Astrocyte of the hippocampus (primary cell): ENCODE data around the gene GUF1.
A peak's percentile ranks its signal among the peaks of the same experiment; 100 is the strongest.
"Not testable (repeated sequence)": the region's sequence is repeated elsewhere in the genome, so short reads cannot be mapped to it uniquely, and the experiment has no call there.

Source experiments
- DNase-seq: peaks from one replicate; pipeline ENCODE4 v3.0.0; 2011; ENCODE audit warnings: low read depth, low spot score

The GUF1 gene

DNA sequence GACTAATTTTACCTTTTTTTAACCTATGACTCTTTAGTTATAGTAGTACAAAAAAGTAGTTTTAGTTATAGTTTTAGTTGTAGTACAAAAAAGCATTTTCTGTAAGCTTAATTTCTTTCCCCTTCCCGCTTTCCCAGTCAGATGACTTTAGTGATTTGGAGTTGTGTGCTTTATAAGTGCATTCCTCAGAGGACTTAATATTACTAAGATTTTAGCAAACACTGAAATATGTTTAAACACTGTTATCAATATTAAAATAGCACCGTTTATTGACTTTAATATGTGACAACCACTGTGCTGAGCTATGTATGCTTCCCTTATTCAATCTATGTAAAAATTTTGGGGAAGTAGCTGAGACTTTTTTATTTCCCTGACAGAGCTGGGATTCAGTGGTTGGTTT, 22.8 kb downstream of the GUF1 start:
- no peak for DNase-seq

DNA sequence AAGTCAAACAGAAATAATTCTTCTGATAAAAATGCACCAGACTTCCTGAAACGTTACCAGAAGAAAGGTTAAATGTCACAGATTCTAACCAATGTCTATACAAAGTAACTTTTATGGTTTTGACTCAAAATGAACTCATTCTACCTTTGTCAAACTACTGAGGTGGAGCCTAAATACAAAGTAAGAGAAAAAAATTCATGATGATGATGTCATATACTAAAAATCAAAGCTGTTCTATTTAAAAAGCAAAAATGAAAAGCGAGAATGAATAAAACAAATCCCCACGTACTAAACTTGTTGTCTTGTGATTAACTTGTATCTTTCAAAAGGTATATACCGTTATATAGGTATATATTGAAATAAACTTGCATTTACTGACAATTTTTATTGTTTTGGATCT, 26.5 kb downstream of the GUF1 start:
- no peak for DNase-seq

DNA sequence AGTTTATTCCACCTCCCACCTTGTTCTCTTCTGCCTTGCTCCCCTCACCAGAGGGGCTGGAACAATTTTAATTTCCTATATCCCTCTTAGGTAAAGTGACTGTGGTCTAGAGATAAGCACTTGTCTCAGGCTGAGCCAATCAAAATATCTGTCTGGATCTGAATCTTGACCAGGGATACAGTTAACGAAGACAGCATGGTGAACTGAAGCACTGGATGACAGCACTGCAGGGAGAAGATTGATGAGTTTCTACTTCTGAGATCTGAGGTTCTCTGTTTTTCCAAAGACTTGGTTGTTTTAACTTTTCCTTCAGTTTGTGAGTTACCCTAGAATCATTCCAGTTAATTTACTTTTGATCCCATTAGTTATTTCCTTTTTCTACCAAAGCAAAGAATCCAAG, 34.9 kb downstream of the GUF1 start:
- DNase-seq, result no peak

DNA sequence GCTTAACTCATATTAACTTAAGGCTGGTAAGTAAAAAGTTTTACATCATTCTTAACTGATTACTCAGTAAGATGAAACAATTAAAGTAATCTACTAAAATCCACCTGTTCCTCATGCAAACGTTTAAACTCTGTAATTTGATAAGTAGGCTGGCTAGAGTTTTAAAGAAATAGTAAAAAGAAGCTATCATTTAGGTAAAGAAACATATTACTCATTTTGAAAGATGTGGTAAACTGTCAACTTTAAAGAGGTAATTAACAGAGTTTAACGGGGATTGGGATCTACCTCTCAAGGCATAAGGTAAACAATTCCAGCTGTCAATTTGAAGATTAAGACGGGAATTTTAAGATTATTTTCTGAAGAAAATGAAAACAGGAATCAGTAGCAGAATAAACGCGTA, 38.4 kb downstream of the GUF1 start:
- DNase-seq, result no peak

DNA sequence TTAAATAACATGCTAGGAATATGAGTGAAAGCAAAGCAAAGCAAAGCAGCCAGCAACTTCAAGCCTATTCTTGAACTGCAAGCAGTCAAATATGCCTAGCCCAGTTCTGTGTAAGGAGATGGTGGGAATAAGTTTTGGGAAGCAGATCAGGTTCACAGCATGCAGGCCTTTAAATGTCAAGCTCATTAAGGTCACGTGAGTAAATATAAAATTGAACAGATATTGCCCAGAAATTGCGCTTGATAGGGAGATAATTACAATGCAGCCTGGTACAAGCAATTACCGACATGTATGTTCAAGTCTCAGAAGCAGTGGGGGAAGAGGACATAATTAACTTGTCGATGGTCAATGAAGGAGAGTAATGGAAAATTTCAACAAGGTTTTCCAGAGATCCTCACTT, 42.2 kb downstream of the GUF1 start:
- no peak for DNase-seq

DNA sequence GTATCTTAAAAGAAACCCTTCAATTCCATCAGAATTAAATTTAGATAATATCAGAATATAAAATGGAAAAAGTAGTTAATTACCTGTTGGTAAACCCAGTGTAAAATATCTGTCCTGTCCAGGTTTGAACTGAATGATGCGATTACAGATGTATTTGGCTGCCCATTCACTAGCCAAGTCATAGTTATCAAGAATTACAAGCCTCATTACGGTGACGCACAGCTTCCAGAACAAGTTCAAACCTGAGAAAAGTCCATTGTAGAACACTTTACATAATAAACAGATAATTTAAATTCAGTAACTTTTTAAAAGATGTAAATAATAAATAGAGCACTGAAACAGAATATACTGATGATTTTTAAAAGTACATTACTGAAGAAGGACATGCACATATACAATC, 43.8 kb downstream of the GUF1 start:
- DNase-seq, result no peak

DNA sequence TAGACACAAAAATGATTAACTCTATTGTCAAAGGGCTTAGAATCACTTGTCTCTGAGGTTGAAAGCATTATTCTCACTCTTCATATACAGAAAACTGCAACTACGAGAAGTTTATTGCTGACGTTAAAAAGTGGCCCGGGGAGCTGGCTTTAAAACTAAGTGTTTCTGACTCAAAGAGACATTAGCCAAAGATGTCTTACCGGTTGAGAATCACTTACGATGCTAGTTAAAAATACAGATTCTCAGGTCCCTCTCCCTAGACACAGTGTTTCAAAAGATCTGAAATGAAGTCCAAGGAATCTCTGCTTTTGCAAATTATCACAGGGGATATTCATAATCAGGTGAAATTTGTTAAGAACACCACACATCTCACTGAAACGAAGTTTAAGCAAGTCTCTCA, 46.9 kb downstream of the GUF1 start:
- DNase-seq, result peak; percentile 3

DNA sequence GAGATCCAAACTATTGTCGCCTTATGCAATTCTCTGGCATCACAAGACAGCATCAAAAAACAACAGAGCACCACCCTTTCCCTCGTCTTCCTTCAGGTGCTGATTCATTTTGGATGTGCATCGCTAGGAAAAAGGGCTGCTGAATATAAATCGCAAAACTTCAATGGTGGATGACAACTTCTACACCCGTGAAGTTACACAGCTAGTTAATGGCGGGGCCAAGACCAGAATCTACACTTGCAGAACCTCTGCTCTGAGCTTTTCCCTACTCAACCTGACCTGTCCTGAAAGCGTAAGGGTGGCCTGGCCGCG, 47.5 kb downstream of the GUF1 start:
- DNase-seq, result no peak

DNA sequence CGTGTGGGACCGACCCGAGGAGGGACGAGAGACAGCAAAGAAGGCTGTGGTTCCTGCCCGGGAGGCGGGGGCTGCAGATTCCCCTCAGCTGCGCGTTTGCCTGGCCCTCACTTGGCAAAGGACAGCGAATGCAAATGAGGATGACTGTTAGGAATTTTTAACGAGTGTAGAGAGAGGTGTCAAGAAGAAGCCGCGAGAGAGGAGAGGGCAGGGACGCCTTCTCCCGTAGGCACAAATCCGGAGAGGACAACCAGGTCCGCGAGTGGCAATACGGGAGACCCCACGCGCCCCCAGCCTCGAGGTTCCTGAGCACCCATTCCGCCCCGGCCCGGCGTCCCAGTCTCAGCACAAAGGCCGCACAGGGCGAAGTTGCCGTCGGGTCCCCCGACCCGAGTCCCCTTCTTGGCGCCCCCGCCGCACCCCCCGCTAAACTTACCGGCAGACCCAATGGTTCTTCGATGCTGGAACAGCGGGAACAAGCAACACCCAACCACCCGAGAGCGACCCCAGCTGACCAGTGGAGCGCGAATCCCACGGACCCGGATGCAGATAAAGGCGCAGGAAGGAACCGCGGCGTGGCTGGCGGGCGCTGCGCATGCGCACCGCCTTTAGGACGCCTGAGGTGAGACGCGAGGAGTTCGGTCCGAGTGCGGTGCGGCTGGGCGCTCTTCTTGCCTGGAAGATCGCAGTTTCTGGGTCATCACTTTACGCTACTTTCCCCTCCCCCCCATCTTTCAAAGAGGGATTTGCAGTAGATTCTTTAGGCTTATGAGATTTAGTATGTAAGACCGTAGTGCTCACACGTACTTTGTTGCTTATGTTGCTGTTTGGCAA, 48.0 kb downstream of the GUF1 start, which contains the start of gene GNPDA2:
TSS of gene GNPDA2 (minus strand) at position 519 of the 834 bp plus-strand sequence. CDS start 4,349 bp downstream, outside the sequence.
- peak; percentile 95 for DNase-seq

GRCh38 chr4:44727471-44727870, 49.3 kb downstream of the GUF1 start:
- DNase-seq, result no peak

DNA sequence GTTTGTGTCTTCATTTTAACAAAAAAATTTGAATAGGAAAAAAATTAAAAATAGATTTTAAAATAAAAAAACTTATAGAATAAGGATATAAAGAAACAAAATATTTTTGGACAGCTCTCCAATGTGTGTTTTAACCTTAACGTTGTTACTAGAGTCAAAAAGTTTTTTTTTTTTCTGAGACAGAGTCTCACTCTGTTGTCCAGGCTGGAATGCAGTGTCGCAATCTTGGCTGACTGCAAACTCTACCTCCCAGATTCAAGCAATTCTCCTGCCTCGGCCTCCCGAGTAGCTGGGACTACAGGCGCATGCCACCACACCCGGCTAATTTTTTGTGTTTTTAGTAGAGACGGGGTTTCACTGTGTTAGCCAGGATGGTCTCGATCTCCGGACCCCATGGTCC, 50.5 kb downstream of the GUF1 start:
- DNase-seq, result not testable (repeated sequence)

- no peak for DNase-seq
These were observed 58.7 kb downstream of the GUF1 start for GRCh38 chr4:44736900-44737299.

DNA sequence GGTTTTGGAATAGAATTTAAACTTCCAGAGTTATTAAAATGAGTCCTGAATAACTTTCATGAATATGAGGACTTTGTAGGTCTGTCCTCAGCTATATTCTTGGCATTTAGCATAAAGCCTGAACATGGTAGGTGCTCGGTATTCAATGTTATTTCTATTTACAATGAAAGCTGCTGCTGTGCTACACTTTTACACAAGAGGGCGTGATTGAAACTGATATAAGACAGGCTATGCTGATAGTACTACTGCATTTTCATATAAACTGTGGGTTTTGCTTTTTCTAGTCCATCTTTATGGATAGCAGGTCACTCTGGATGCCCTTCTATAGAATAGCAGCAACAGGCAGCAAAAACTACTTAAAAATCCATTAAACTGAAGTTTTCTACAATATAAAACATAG, 60.4 kb downstream of the GUF1 start:
- DNase-seq, result peak; percentile 26

DNA sequence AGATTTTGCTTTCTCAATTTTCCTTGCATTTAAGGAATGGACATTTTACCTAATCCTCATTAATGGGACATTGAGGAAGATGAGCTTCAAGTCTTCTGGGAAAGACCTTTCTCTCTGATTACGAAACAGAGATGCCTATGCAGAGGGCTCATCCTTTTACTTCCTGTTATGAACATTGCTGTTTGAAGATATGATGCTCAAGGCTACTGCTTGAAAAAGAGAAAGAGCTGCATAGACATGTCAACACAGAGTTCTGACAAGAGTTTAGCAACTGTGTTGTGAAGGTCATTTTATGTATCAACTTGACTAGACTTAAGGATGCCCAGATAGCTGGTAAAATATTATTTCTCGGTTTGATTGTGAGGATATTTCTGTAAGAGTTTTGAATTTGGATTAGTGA, 62.0 kb downstream of the GUF1 start:
- DNase-seq, result no peak
